GM18868 (cell line): ENCODE results near the gene SCTR.

ENCODE experiments used
- ATAC-seq: cut with Tn5 transposase; IDR thresholded peaks from one replicate; pipeline ENCODE4 v1.9.1; 2021; ENCODE audit warnings: mild to moderate bottlenecking, moderate library complexity; ENCODE audit not compliant: unreplicated experiment

SCTR gene

GRCh38 chr2:119475857-119476244, 48.4 kb downstream of the SCTR start:
- no peak for ATAC-seq

GRCh38 chr2:119475225-119475856, 48.9 kb downstream of the SCTR start:
- ATAC-seq, result no peak

- no peak for ATAC-seq
Measured at GRCh38 chr2:119474371-119475224, 49.7 kb downstream of the SCTR start.

- ATAC-seq, result no peak
Measured at GRCh38 chr2:119473621-119474370, 50.5 kb downstream of the SCTR start.

- ATAC-seq, result no peak
Measured at GRCh38 chr2:119472749-119473148, 51.5 kb downstream of the SCTR start.

GRCh38 chr2:119469661-119470297, 54.5 kb downstream of the SCTR start:
- ATAC-seq, result no peak

GRCh38 chr2:119469131-119469530, 55.2 kb downstream of the SCTR start:
- no peak for ATAC-seq

GRCh38 chr2:119468154-119468955, 55.9 kb downstream of the SCTR start:
- ATAC-seq, result peak; percentile 48

- ATAC-seq, result no peak
Measured at GRCh38 chr2:119466373-119466772, 57.9 kb downstream of the SCTR start.

- no peak for ATAC-seq
Measured at GRCh38 chr2:119465687-119466086, 58.6 kb downstream of the SCTR start.

- no peak for ATAC-seq
Measured at GRCh38 chr2:119464981-119465380, 59.3 kb downstream of the SCTR start.

GRCh38 chr2:119463990-119464389, 60.3 kb downstream of the SCTR start:
- ATAC-seq, result no peak

GRCh38 chr2:119463136-119463535, 61.1 kb downstream of the SCTR start:
- ATAC-seq, result no peak

GRCh38 chr2:119462574-119462973, 61.7 kb downstream of the SCTR start:
- no peak for ATAC-seq

GRCh38 chr2:119461811-119462210, 62.5 kb downstream of the SCTR start:
- ATAC-seq, result no peak

GRCh38 chr2:119460076-119460475, 64.2 kb downstream of the SCTR start:
- ATAC-seq, result no peak

- no peak for ATAC-seq
Measured at GRCh38 chr2:119455066-119455718, 69.1 kb downstream of the SCTR start.

- no peak for ATAC-seq
Measured at GRCh38 chr2:119453972-119454593, 70.2 kb downstream of the SCTR start.

GRCh38 chr2:119451336-119452050, 72.8 kb downstream of the SCTR start:
- no peak for ATAC-seq
